ENCODE measurements around the gene ZMYND12.

- TF ChIP-seq, protein P1, sequence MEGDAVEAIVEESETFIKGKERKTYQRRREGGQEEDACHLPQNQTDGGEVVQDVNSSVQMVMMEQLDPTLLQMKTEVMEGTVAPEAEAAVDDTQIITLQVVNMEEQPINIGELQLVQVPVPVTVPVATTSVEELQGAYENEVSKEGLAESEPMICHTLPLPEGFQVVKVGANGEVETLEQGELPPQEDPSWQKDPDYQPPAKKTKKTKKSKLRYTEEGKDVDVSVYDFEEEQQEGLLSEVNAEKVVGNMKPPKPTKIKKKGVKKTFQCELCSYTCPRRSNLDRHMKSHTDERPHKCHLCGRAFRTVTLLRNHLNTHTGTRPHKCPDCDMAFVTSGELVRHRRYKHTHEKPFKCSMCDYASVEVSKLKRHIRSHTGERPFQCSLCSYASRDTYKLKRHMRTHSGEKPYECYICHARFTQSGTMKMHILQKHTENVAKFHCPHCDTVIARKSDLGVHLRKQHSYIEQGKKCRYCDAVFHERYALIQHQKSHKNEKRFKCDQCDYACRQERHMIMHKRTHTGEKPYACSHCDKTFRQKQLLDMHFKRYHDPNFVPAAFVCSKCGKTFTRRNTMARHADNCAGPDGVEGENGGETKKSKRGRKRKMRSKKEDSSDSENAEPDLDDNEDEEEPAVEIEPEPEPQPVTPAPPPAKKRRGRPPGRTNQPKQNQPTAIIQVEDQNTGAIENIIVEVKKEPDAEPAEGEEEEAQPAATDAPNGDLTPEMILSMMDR (IDR thresholded peaks at IDR 0.05; ENCODE audit: insufficient read depth, low read depth, low read length) = no peak
- no peak for TF ChIP-seq EZH2 (IDR thresholded peaks at IDR 0.05; ENCODE audit: insufficient read depth, low read length)
Observed at GRCh38 chr1:42453386-42453785, 2.4 kb downstream of the ZMYND12 start.
